Upper lobe of right lung (tissue), 1 donor: ENCODE measurements around the gene IL32. TPM values are rescaled to one million over a fixed set of nuclear protein-coding genes. Genes with fewer than 3 reads are reported as not detected.
"Not testable (repeated sequence)": the region's sequence is repeated elsewhere in the genome, so short reads cannot be mapped to it uniquely, and the experiment has no call there.

Experiments used
- ATAC-seq: fragments of 200-7000 bp; cut with Tn5 transposase; one replicate; pipeline ENCODE4 v1.9.1; 2020; ENCODE audit warnings: mild to moderate bottlenecking, moderate library complexity
- DNase-seq: peaks from one replicate; pipeline ENCODE4 v3.0.0-alpha.2; 2020
- H3K27ac ChIP-seq: fragments of 200-600 bp; one replicate; pipeline ENCODE4 v1.8.0; 2022
- H3K27me3 ChIP-seq: fragments of 200-600 bp; one replicate; pipeline ENCODE4 v1.8.0; 2022; ENCODE audit warnings: mild to moderate bottlenecking
- H3K36me3 ChIP-seq: fragments of 200-600 bp; one replicate; pipeline ENCODE4 v1.8.0; 2022
- H3K4me1 ChIP-seq: fragments of 200-600 bp; one replicate; pipeline ENCODE4 v1.8.0; 2022
- H3K4me3 ChIP-seq: fragments of 200-600 bp; one replicate; pipeline ENCODE4 v1.8.0; 2022; ENCODE audit warnings: mild to moderate bottlenecking
- H3K9me3 ChIP-seq: fragments of 200-600 bp; one replicate; pipeline ENCODE4 v1.8.0; 2022
- intact Hi-C: fragments of 100-400 bp; cut with DNase I; formaldehyde crosslinking; loops from one replicate; pipeline ENCODE4 v1.11.0; 2022
- total RNA-seq: library from RNA; stranded (reverse); fragmentation: NEBNext Ultra II Directional; extraction: Animal tissue kit (Norgen Biotek cat#: 25700); gene quantifications from one replicate; pipeline ENCODE4 v1.2.1, GENCODE V29; 2021
- TF ChIP-seq, protein P1 (sequence below): fragments of 200-600 bp; IDR thresholded peaks from one replicate; pipeline ENCODE4 v1.8.0; 2022; ENCODE audit warnings: antibody characterized with exemption
- donor health status: DM: no; HTN: yes; CAD: no; lungs with severe emphysema.

IL32 gene
- total RNA-seq, 1 donor from 2014 or later: 91.5 TPM

GRCh38 chr16:3047387-3047720, 18.1 kb upstream of the IL32 start:
- peaks cover 67% of the 10 kb centered on the region for H3K27me3 ChIP-seq
- no peaks in the 10 kb centered on the region for H3K9me3 ChIP-seq
- ATAC-seq (no peak), DNase-seq (no peak)
- no peak overlapping the region for H3K27ac ChIP-seq
- intact Hi-C loops: no loop called here
- no peak overlapping the region for H3K4me3 ChIP-seq
- TF ChIP-seq, protein P1, sequence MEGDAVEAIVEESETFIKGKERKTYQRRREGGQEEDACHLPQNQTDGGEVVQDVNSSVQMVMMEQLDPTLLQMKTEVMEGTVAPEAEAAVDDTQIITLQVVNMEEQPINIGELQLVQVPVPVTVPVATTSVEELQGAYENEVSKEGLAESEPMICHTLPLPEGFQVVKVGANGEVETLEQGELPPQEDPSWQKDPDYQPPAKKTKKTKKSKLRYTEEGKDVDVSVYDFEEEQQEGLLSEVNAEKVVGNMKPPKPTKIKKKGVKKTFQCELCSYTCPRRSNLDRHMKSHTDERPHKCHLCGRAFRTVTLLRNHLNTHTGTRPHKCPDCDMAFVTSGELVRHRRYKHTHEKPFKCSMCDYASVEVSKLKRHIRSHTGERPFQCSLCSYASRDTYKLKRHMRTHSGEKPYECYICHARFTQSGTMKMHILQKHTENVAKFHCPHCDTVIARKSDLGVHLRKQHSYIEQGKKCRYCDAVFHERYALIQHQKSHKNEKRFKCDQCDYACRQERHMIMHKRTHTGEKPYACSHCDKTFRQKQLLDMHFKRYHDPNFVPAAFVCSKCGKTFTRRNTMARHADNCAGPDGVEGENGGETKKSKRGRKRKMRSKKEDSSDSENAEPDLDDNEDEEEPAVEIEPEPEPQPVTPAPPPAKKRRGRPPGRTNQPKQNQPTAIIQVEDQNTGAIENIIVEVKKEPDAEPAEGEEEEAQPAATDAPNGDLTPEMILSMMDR: no peak
- peaks cover 12% of the 10 kb centered on the region for H3K4me1 ChIP-seq
- no peaks in the 10 kb centered on the region for H3K36me3 ChIP-seq

DNA sequence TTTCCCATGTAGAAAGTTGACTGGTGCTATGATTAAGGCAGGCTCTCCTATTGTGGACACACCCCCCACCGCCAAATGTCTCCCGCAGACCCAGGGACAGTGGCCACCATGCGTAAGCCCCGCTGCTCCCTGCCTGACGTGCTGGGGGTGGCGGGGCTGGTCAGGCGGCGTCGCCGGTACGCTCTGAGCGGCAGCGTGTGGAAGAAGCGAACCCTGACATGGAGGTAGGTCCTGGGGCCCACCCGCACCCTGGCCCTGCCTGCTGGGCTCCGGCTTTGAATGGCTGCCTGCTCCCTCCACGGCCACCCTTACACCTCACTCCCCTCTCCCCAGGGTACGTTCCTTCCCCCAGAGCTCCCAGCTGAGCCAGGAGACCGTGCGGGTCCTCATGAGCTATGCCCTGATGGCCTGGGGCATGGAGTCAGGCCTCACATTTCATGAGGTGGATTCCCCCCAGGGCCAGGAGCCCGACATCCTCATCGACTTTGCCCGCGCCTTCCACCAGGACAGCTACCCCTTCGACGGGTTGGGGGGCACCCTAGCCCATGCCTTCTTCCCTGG, 15.4 kb upstream of the IL32 start:
- Histone ChIP-seq H3K27ac (no peak overlapping the region), H3K36me3 (no peaks in the 10 kb centered on the region), H3K9me3 (no peaks in the 10 kb centered on the region), H3K4me3 (no peak overlapping the region), H3K4me1 (peaks cover 13% of the 10 kb centered on the region), H3K27me3 (peaks cover 41% of the 10 kb centered on the region)
- TF ChIP-seq, protein P1: no peak
- intact Hi-C loops: no loop called here
- DNase-seq (no peak), ATAC-seq (no peak)

DNA sequence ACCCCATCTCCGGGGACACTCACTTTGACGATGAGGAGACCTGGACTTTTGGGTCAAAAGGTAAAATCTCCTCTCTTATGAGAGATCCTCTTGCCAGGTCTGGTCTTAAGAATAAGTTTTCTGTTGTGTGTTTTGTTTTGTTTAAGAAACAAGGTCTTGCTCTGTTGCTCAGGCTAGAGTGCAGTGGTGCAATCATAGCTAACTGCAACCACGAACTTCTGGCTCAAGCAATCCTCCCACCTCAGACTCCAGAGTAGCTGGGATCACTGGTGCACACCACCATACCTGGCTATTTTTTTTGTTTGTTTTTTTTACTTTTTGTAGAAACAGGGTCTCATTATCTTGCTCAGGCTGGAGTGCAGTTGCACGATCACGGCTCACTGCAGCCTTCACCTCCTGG, 15.0 kb upstream of the IL32 start:
- no peaks in the 10 kb centered on the region for H3K9me3 ChIP-seq
- no peak overlapping the region for H3K27ac ChIP-seq
- ATAC-seq (no peak), DNase-seq (no peak)
- H3K27me3 ChIP-seq: peaks cover 36% of the 10 kb centered on the region
- TF ChIP-seq, protein P1: no peak
- intact Hi-C loops: no loop called here
- H3K36me3 ChIP-seq: no peaks in the 10 kb centered on the region
- peaks cover 13% of the 10 kb centered on the region for H3K4me1 ChIP-seq
- H3K4me3 ChIP-seq: no peak overlapping the region

- H3K4me1 ChIP-seq: peaks cover 8% of the 10 kb centered on the region
- no peaks in the 10 kb centered on the region for H3K36me3 ChIP-seq
- H3K27me3 ChIP-seq: peaks cover 31% of the 10 kb centered on the region
- no peak overlapping the region for H3K4me3 ChIP-seq
- DNase-seq: no peak
- TF ChIP-seq, protein P1: no peak
- ATAC-seq: no peak
- no peaks in the 10 kb centered on the region for H3K9me3 ChIP-seq
- no peak overlapping the region for H3K27ac ChIP-seq
- intact Hi-C loops: no loop called here
These were observed 14.4 kb upstream of the IL32 start for GRCh38 chr16:3051009-3051408.

GRCh38 chr16:3051494-3051893, 13.9 kb upstream of the IL32 start:
- Histone ChIP-seq H3K4me3 (no peak overlapping the region), H3K36me3 (no peaks in the 10 kb centered on the region), H3K27ac (no peak overlapping the region), H3K9me3 (no peaks in the 10 kb centered on the region), H3K27me3 (peaks cover 26% of the 10 kb centered on the region), H3K4me1 (peaks cover 5% of the 10 kb centered on the region)
- intact Hi-C loops: no loop called here
- ATAC-seq (no peak), DNase-seq (no peak)
- TF ChIP-seq, protein P1: no peak

GRCh38 chr16:3052571-3053329, 12.7 kb upstream of the IL32 start:
- H3K4me1 ChIP-seq, H3K27ac ChIP-seq, H3K36me3 ChIP-seq, DNase-seq, H3K9me3 ChIP-seq, intact Hi-C loops, H3K4me3 ChIP-seq: not testable (repeated sequence)
- H3K27me3 ChIP-seq: peaks cover 14% of the 10 kb centered on the region
- ATAC-seq: peak; percentile 1

GRCh38 chr16:3053330-3053710, 12.1 kb upstream of the IL32 start:
- H3K4me1 ChIP-seq, ATAC-seq, intact Hi-C loops, H3K4me3 ChIP-seq, DNase-seq, H3K27ac ChIP-seq, H3K36me3 ChIP-seq, H3K27me3 ChIP-seq, H3K9me3 ChIP-seq: not testable (repeated sequence)
